HG02852 (cell line): ENCODE data around the gene C17orf67.
"Not testable (repeated sequence)": the region's sequence is repeated elsewhere in the genome, so short reads cannot be mapped to it uniquely, and the experiment has no call there.

ENCODE experiments used
- ATAC-seq: cut with Tn5 transposase; IDR thresholded peaks from one replicate; pipeline ENCODE4 v1.9.1; 2021; ENCODE audit warnings: mild to moderate bottlenecking, moderate library complexity; ENCODE audit not compliant: unreplicated experiment

C17orf67 gene

GRCh38 chr17:56779322-56779721, 54.4 kb downstream of the C17orf67 start:
- no peak for ATAC-seq

GRCh38 chr17:56778898-56779297, 54.8 kb downstream of the C17orf67 start:
- ATAC-seq, result no peak

GRCh38 chr17:56777859-56778258, 55.9 kb downstream of the C17orf67 start:
- no peak for ATAC-seq

GRCh38 chr17:56774650-56775049, 59.1 kb downstream of the C17orf67 start:
- ATAC-seq, result no peak

GRCh38 chr17:56773124-56773523, 60.6 kb downstream of the C17orf67 start:
- no peak for ATAC-seq

- no peak for ATAC-seq
These were observed 61.3 kb downstream of the C17orf67 start for GRCh38 chr17:56772442-56772841.

- ATAC-seq, result no peak
These were observed 61.7 kb downstream of the C17orf67 start for GRCh38 chr17:56771975-56772374.

GRCh38 chr17:56771563-56771962, 62.2 kb downstream of the C17orf67 start:
- no peak for ATAC-seq

- no peak for ATAC-seq
These were observed 63.3 kb downstream of the C17orf67 start for GRCh38 chr17:56770427-56770826.

- ATAC-seq, result no peak
These were observed 68.3 kb downstream of the C17orf67 start for GRCh38 chr17:56765449-56765848.

- no peak for ATAC-seq
These were observed 70.7 kb downstream of the C17orf67 start for GRCh38 chr17:56762988-56763387.

GRCh38 chr17:56762144-56762543, 71.6 kb downstream of the C17orf67 start:
- no peak for ATAC-seq

GRCh38 chr17:56761387-56761786, 72.3 kb downstream of the C17orf67 start:
- no peak for ATAC-seq

GRCh38 chr17:56757611-56758010, 76.1 kb downstream of the C17orf67 start:
- ATAC-seq, result not testable (repeated sequence)

GRCh38 chr17:56756536-56756935, 77.2 kb downstream of the C17orf67 start:
- ATAC-seq, result no peak

- no peak for ATAC-seq
These were observed 78.4 kb downstream of the C17orf67 start for GRCh38 chr17:56755310-56755709.

- no peak for ATAC-seq
These were observed 79.1 kb downstream of the C17orf67 start for GRCh38 chr17:56754523-56755208.

- ATAC-seq, result no peak
These were observed 81.4 kb downstream of the C17orf67 start for GRCh38 chr17:56752263-56752836.

GRCh38 chr17:56751145-56751738, 82.5 kb downstream of the C17orf67 start:
- no peak for ATAC-seq

- ATAC-seq, result no peak
These were observed 89.0 kb downstream of the C17orf67 start for GRCh38 chr17:56744721-56745120.

- no peak for ATAC-seq
These were observed 91.1 kb downstream of the C17orf67 start for GRCh38 chr17:56742601-56743000.
